Panc1 (cell line): ENCODE data around the gene TBX3. TPM values are rescaled to one million over a fixed set of nuclear protein-coding genes. Genes with fewer than 3 reads are reported as not detected.

Source experiments
- ATAC-seq: fragments of 200-7000 bp; cut with Tn5 transposase; 2 replicates; pipeline ENCODE4 v1.9.1; 2020; ENCODE audit warnings: mild to moderate bottlenecking, moderate library complexity
- BruUV-seq: library from RNA; stranded (reverse); fragments of 400-500 nt; replicated peaks from 2 replicates; lab custom pipeline; 2021; lab: Mats Ljungman, UMichigan
- CTCF ChIA-PET: fragments of 300-600 bp; sonication (Branson Sonifier 250); formaldehyde crosslinking; loops from one replicate; lab custom pipeline; 2022; ENCODE audit warnings: antibody characterized with exemption; lab: Charles Lee
- POLR2A ChIA-PET: fragments of 300-600 bp; sonication (Branson Sonifier 250); formaldehyde crosslinking; loops from one replicate; lab custom pipeline; 2022; ENCODE audit warnings: antibody characterized with exemption; lab: Charles Lee
- DNase-seq: peaks from one replicate; pipeline ENCODE4 v3.0.0-alpha.2; 2010; ENCODE audit warnings: low read depth, low spot score
- H3K27ac ChIP-seq: 2 replicates; pipeline ENCODE4 v1.5.1; 2011; ENCODE audit warnings: mild to moderate bottlenecking, low read length, inconsistent platforms
- H3K27me3 ChIP-seq: fragments of 200-500 bp; sonication (Bioruptor generic); 2 replicates; pipeline ENCODE4 v1.6.0; 2014; ENCODE audit warnings: low read length, inconsistent platforms; ENCODE audit not compliant: control insufficient read depth, insufficient read depth
- H3K36me3 ChIP-seq: fragments of 200-500 bp; sonication (Bioruptor generic); 2 replicates; pipeline ENCODE4 v1.5.1; 2014; ENCODE audit warnings: inconsistent platforms, mild to moderate bottlenecking, low read length, moderate library complexity; ENCODE audit not compliant: control insufficient read depth, insufficient read depth
- H3K4me1 ChIP-seq: 2 replicates; pipeline ENCODE4 v1.5.1; 2011; ENCODE audit warnings: inconsistent platforms, mild to moderate bottlenecking, low read length, moderate library complexity; ENCODE audit not compliant: control insufficient read depth, insufficient read depth
- H3K4me3 ChIP-seq, 2 experiments: 2 replicates each; pipeline ENCODE4 v1.5.1; 2011 to 2012; ENCODE audit warnings: low read depth in 2 of 2, low read length in 2 of 2, mild to moderate bottlenecking in 2 of 2, inconsistent platforms in 1 of 2, moderate library complexity in 1 of 2
- H3K9me3 ChIP-seq: fragments of 200-500 bp; sonication (Bioruptor generic); 2 replicates; pipeline ENCODE4 v1.5.1; 2014; ENCODE audit warnings: low read depth, mild to moderate bottlenecking, inconsistent platforms, low read length, moderate library complexity; ENCODE audit not compliant: control insufficient read depth, insufficient read depth
- POLR2AphosphoS5 ChIP-seq: IDR thresholded peaks from 2 replicates; pipeline ENCODE4 v1.6.1; 2012; ENCODE audit warnings: mild to moderate bottlenecking, low read depth, low read length, moderate library complexity
- REST ChIP-seq, 2 experiments: IDR thresholded peaks; 2 replicates each; pipeline ENCODE4 v1.6.1; 2011 to 2012; ENCODE audit warnings: low read depth in 2 of 2, control low read depth in 1 of 2, low read length in 1 of 2, mild to moderate bottlenecking in 1 of 2, moderate library complexity in 1 of 2; ENCODE audit not compliant: insufficient read depth in 1 of 2
- SIN3A ChIP-seq: IDR thresholded peaks from 2 replicates; pipeline ENCODE4 v1.6.1; 2012; ENCODE audit warnings: low read depth, mild to moderate bottlenecking, low read length, moderate library complexity, borderline replicate concordance; ENCODE audit not compliant: insufficient read depth
- TCF7L2 ChIP-seq: IDR thresholded peaks from 2 replicates; pipeline ENCODE4 v1.6.1; 2011; ENCODE audit warnings: mild to moderate bottlenecking, low read depth, low read length, inconsistent platforms
- in situ Hi-C: cut with HindIII; loops from 2 replicates; pipeline ENCODE4 v1.10.0; 2016; ENCODE audit warnings: low sequenced_read_pairs, low pct_unique_long_range_greater_than_20kb
- intact Hi-C: fragments of 100-400 bp; cut with micrococcal nuclease; formaldehyde crosslinking; loops from one replicate; pipeline ENCODE4 v1.10.0; 2022; ENCODE audit not compliant: unreplicated experiment
- total RNA-seq: library from RNA; stranded (reverse); gene quantifications from one replicate; pipeline ENCODE4 v1.2.1, GENCODE V29; 2021; ENCODE audit not compliant: unreplicated experiment
- TF ChIP-seq, protein P1 (sequence below): fragments of 450-650 bp; IDR thresholded peaks from 2 replicates; pipeline ENCODE4 v1.5.1; 2017; ENCODE audit warnings: mild to moderate bottlenecking

TBX3 gene
- total RNA-seq, 1 experiment from 2014 or later = 5.1 TPM

GRCh38 chr12:114631242-114631641, 52.7 kb downstream of the TBX3 start:
- no TSS peak for BruUV-seq
- DNase-seq = no peak
- CTCF ChIA-PET = no interaction called here
- Histone ChIP-seq H3K9me3 (no peaks in the 10 kb centered on the region), H3K4me1 (no peaks in the 10 kb centered on the region), H3K36me3 (no peaks in the 10 kb centered on the region), H3K27ac (no peak overlapping the region), H3K27me3 (no peaks in the 10 kb centered on the region), H3K4me3 (no peak overlapping the region)
- intact Hi-C loops = no loop called here
- in situ Hi-C loops = no loop called here
- TF ChIP-seq SIN3A (no peak), TCF7L2 (no peak), REST (IDR thresholded peaks at IDR 0.05; ENCODE audit: insufficient read depth in 1 of 2, low read depth in 2 of 2, low read length in 1 of 2) (no peak)
- TF ChIP-seq, protein P1, sequence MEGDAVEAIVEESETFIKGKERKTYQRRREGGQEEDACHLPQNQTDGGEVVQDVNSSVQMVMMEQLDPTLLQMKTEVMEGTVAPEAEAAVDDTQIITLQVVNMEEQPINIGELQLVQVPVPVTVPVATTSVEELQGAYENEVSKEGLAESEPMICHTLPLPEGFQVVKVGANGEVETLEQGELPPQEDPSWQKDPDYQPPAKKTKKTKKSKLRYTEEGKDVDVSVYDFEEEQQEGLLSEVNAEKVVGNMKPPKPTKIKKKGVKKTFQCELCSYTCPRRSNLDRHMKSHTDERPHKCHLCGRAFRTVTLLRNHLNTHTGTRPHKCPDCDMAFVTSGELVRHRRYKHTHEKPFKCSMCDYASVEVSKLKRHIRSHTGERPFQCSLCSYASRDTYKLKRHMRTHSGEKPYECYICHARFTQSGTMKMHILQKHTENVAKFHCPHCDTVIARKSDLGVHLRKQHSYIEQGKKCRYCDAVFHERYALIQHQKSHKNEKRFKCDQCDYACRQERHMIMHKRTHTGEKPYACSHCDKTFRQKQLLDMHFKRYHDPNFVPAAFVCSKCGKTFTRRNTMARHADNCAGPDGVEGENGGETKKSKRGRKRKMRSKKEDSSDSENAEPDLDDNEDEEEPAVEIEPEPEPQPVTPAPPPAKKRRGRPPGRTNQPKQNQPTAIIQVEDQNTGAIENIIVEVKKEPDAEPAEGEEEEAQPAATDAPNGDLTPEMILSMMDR = no peak
- POLR2A ChIA-PET = no interaction called here
- no peak for ATAC-seq

DNA sequence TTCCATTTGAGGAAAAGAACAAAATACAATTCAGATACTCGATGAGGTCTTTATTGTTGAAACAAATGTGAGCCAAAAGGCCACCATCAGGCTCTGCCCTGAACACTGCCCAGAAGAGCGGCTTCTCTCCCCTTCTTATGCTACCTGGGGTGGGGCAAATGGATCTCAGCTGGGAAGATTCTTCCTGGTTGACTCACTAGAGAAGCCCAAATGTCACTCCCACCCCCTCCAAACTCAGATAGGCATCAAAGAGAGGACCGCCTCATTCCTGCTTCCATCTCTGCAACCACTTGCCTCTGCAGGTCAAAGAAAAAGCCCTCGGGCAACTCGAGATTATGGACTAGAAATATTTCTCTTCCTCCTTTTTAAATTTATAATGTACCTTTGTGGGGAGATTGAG, 55.8 kb downstream of the TBX3 start:
- intact Hi-C loops (no loop called here), in situ Hi-C loops (no loop called here)
- BruUV-seq = no TSS peak
- H3K4me1 ChIP-seq = no peaks in the 10 kb centered on the region
- H3K27ac ChIP-seq = no peak overlapping the region
- no peaks in the 10 kb centered on the region for H3K36me3 ChIP-seq
- DNase-seq (no peak), ATAC-seq (no peak)
- H3K4me3 ChIP-seq = no peak overlapping the region
- TF ChIP-seq TCF7L2 = no peak
- no peak for TF ChIP-seq SIN3A
- TF ChIP-seq, protein P1 = no peak
- no peak for TF ChIP-seq POLR2AphosphoS5
- TF ChIP-seq REST (IDR thresholded peaks at IDR 0.05; ENCODE audit: insufficient read depth in 1 of 2, low read depth in 2 of 2, low read length in 1 of 2) = no peak
- POLR2A ChIA-PET = no interaction called here
- CTCF ChIA-PET = no interaction called here
- H3K27me3 ChIP-seq = no peaks in the 10 kb centered on the region
- H3K9me3 ChIP-seq = no peaks in the 10 kb centered on the region
